Retinal pigment epithelial cell (primary cell): Measurements from ENCODE around the gene OR1A1.
"Not testable (repeated sequence)": the region's sequence is repeated elsewhere in the genome, so short reads cannot be mapped to it uniquely, and the experiment has no call there.

ENCODE experiments used
- DNase-seq: peaks from one replicate; pipeline ENCODE4 v3.0.0-alpha.2; 2010; ENCODE audit warnings: low read depth
- H3K4me3 ChIP-seq: 2 replicates; pipeline ENCODE4 v1.5.1; 2011; ENCODE audit warnings: mild to moderate bottlenecking, low read length, control low read depth, moderate library complexity
- CTCF ChIP-seq: conservative IDR thresholded peaks from 2 replicates; pipeline ENCODE4 v1.5.1; 2011; ENCODE audit warnings: low read depth, low read length, control low read depth, inconsistent platforms

OR1A1 gene

GRCh38 chr17:3207367-3207766 is at the start of gene OR1A1:
Gene OR1A1 (plus strand): TSS chr17:3207667. CDS start chr17:3215621, 7,954 bp downstream.
- no peak within 1 kb of the TSS for H3K4me3 ChIP-seq
- no peak for TF ChIP-seq CTCF
- DNase-seq, result no peak

- H3K4me3 ChIP-seq, result no peak overlapping the region
- no peak for DNase-seq
- TF ChIP-seq CTCF, result no peak
Observed at GRCh38 chr17:3167574-3167973, 39.9 kb upstream of the OR1A1 start.

GRCh38 chr17:3189961-3190360 is 17.5 kb upstream of the OR1A1 start:
- H3K4me3 ChIP-seq, result no peak overlapping the region
- no peak for TF ChIP-seq CTCF
- DNase-seq, result no peak

GRCh38 chr17:3197219-3197618 is 10.2 kb upstream of the OR1A1 start, which contains the start of gene OR1A2:
Gene OR1A2 (plus strand): TSS chr17:3197519. CDS start chr17:3197519, 0 bp downstream.
- DNase-seq, result no peak
- TF ChIP-seq CTCF, result no peak

GRCh38 chr17:3208484-3208883 is 1.0 kb downstream of the OR1A1 start:
- H3K4me3 ChIP-seq, result no peak overlapping the region
- no peak for DNase-seq
- no peak for TF ChIP-seq CTCF

More at GRCh38 chr17:3197219-3197618, 10.2 kb upstream of the OR1A1 start, which contains the start of gene OR1A2:
- H3K4me3 ChIP-seq, result no peak within 1 kb of the TSS

GRCh38 chr17:3213001-3213400 is 5.5 kb downstream of the OR1A1 start:
- no peak for TF ChIP-seq CTCF
- no peak for DNase-seq
- H3K4me3 ChIP-seq, result no peak overlapping the region

- no peak overlapping the region for H3K4me3 ChIP-seq
- no peak for DNase-seq
- TF ChIP-seq CTCF, result no peak
Observed at GRCh38 chr17:3213587-3213986, 6.1 kb downstream of the OR1A1 start.

- not testable (repeated sequence) for DNase-seq, H3K4me3 ChIP-seq
Observed at GRCh38 chr17:3219978-3220377, 12.5 kb downstream of the OR1A1 start.
